ENCODE results near the gene SLC17A3. TPM values are rescaled to one million over a fixed set of nuclear protein-coding genes. Genes with fewer than 3 reads are reported as not detected.

Gene SLC17A3
- total RNA-seq, 1 experiment from 2014 or later, result not detected

- no peaks in the 10 kb centered on the region for H3K9me3 ChIP-seq (ENCODE audit: low read length)
- no peak overlapping the region for H3K4me3 ChIP-seq (ENCODE audit: low read length)
- no TSS peak for BruUV-seq (replicated peaks)
- no peak overlapping the region for H3K27ac ChIP-seq (ENCODE audit: low read length)
- DNase-seq, result no peak
- TF ChIP-seq CTCF (conservative IDR thresholded peaks at IDR 0.05; ENCODE audit: low read depth, low read length), result no peak
- no peak for TF ChIP-seq EZH2phosphoT487 (IDR thresholded peaks at IDR 0.05; ENCODE audit: borderline replicate concordance, low read length)
- no peak for TF ChIP-seq EZH2 (IDR thresholded peaks at IDR 0.05; ENCODE audit: low read length, unreplicated experiment)
- intact Hi-C loops (cut with micrococcal nuclease), result no loop called here
- no peaks in the 10 kb centered on the region for H3K79me2 ChIP-seq (ENCODE audit: low read length)
- no peaks in the 10 kb centered on the region for H3K9me2 ChIP-seq (replicated peaks; ENCODE audit: low read length)
- POLR2A ChIA-PET (ENCODE audit: unreplicated experiment), result no interaction called here
- H3F3A ChIP-seq (ENCODE audit: low read length, unreplicated experiment), result no peaks in the 10 kb centered on the region
- no peaks in the 10 kb centered on the region for H4K20me1 ChIP-seq (ENCODE audit: low read length)
- no peaks in the 10 kb centered on the region for H3K4me1 ChIP-seq (ENCODE audit: insufficient read depth, low read length)
- no peak overlapping the region for H3K9ac ChIP-seq (ENCODE audit: low read length)
- peaks cover 35% of the 10 kb centered on the region for H3K27me3 ChIP-seq (ENCODE audit: low read length)
- no peak overlapping the region for H3K4me2 ChIP-seq (ENCODE audit: low read length)
- no peak overlapping the region for H2AFZ ChIP-seq (ENCODE audit: low read length)
- no peak for ATAC-seq
- CTCF ChIA-PET, result no interaction called here
- H3K36me3 ChIP-seq (ENCODE audit: low read depth, low read length), result no peaks in the 10 kb centered on the region
Observed at GRCh38 chr6:25900843-25901242, 26.8 kb upstream of the SLC17A3 start.

GRCh38 chr6:25899580-25900408 is 25.8 kb upstream of the SLC17A3 start:
- H3K79me2 ChIP-seq (ENCODE audit: low read length), result no peaks in the 10 kb centered on the region
- peaks cover 25% of the 10 kb centered on the region for H3K27me3 ChIP-seq (ENCODE audit: low read length)
- no peak overlapping the region for H3K4me2 ChIP-seq (ENCODE audit: low read length)
- BruUV-seq (replicated peaks), result no TSS peak
- no peaks in the 10 kb centered on the region for H3K9me3 ChIP-seq (ENCODE audit: low read length)
- ATAC-seq (no peak), DNase-seq (no peak)
- H4K20me1 ChIP-seq (ENCODE audit: low read length), result no peaks in the 10 kb centered on the region
- intact Hi-C loops (cut with micrococcal nuclease), result no loop called here
- no peak overlapping the region for H3K4me3 ChIP-seq (ENCODE audit: low read length)
- H3K9me2 ChIP-seq (replicated peaks; ENCODE audit: low read length), result no peaks in the 10 kb centered on the region
- ChIA-PET CTCF (no interaction called here), POLR2A (ENCODE audit: unreplicated experiment) (interaction anchor here (0.6 kb wide), 1 partner anchor 565 kb away, joined by 3 read pairs; no protein-coding TSS in a partner anchor)
- H2AFZ ChIP-seq (ENCODE audit: low read length), result no peak overlapping the region
- H3F3A ChIP-seq (ENCODE audit: low read length, unreplicated experiment), result no peaks in the 10 kb centered on the region
- no peak overlapping the region for H3K9ac ChIP-seq (ENCODE audit: low read length)
- H3K4me1 ChIP-seq (ENCODE audit: insufficient read depth, low read length), result no peaks in the 10 kb centered on the region
- no peak overlapping the region for H3K27ac ChIP-seq (ENCODE audit: low read length)
- H3K36me3 ChIP-seq (ENCODE audit: low read depth, low read length), result no peaks in the 10 kb centered on the region
- TF ChIP-seq CTCF (conservative IDR thresholded peaks at IDR 0.05; ENCODE audit: low read depth, low read length) (no peak), EZH2 (IDR thresholded peaks at IDR 0.05; ENCODE audit: low read length, unreplicated experiment) (no peak), EZH2phosphoT487 (IDR thresholded peaks at IDR 0.05; ENCODE audit: borderline replicate concordance, low read length) (no peak)

- Histone ChIP-seq H3K4me3 (ENCODE audit: low read length) (no peak overlapping the region), H4K20me1 (ENCODE audit: low read length) (no peaks in the 10 kb centered on the region), H3K4me2 (ENCODE audit: low read length) (no peak overlapping the region), H3K36me3 (ENCODE audit: low read depth, low read length) (no peaks in the 10 kb centered on the region), H3K27me3 (ENCODE audit: low read length) (peaks cover 21% of the 10 kb centered on the region), H3K4me1 (ENCODE audit: insufficient read depth, low read length) (no peaks in the 10 kb centered on the region), H3F3A (ENCODE audit: low read length, unreplicated experiment) (no peaks in the 10 kb centered on the region), H3K27ac (ENCODE audit: low read length) (no peak overlapping the region), H2AFZ (ENCODE audit: low read length) (no peak overlapping the region), H3K9me3 (ENCODE audit: low read length) (no peaks in the 10 kb centered on the region), H3K9me2 (replicated peaks; ENCODE audit: low read length) (no peaks in the 10 kb centered on the region), H3K79me2 (ENCODE audit: low read length) (no peaks in the 10 kb centered on the region), H3K9ac (ENCODE audit: low read length) (no peak overlapping the region)
- TF ChIP-seq EZH2phosphoT487 (IDR thresholded peaks at IDR 0.05; ENCODE audit: borderline replicate concordance, low read length) (no peak), EZH2 (IDR thresholded peaks at IDR 0.05; ENCODE audit: low read length, unreplicated experiment) (no peak), CTCF (conservative IDR thresholded peaks at IDR 0.05; ENCODE audit: low read depth, low read length) (no peak)
- ChIA-PET CTCF (no interaction called here), POLR2A (ENCODE audit: unreplicated experiment) (interaction anchor here (0.6 kb wide), 1 partner anchor 564 kb away, joined by 3 read pairs; no protein-coding TSS in a partner anchor)
- no peak for DNase-seq
- intact Hi-C loops (cut with micrococcal nuclease), result no loop called here
- BruUV-seq (replicated peaks), result no TSS peak
- ATAC-seq, result no peak
Observed at GRCh38 chr6:25899123-25899522, 25.1 kb upstream of the SLC17A3 start.

Measured in PC-3 (cell line).